HEK293 (cell line): ENCODE results near the gene ZNF473.

ENCODE experiments used
- SETDB1 ChIP-seq: IDR thresholded peaks from one replicate; pipeline ENCODE4 v1.6.1; 2017; ENCODE audit warnings: mild to moderate bottlenecking, low read length, moderate library complexity, mixed read lengths; ENCODE audit not compliant: insufficient read length
- ZNF121 ChIP-seq: fragments of 450-650 bp; formaldehyde crosslinking; IDR thresholded peaks from 2 replicates; pipeline ENCODE4 v1.5.1; 2016; ENCODE audit warnings: missing biosample characterization, missing genetic modification characterization
- TF ChIP-seq, protein P1 (sequence below): fragments of 450-650 bp; formaldehyde crosslinking; IDR thresholded peaks from 2 replicates; pipeline ENCODE4 v1.5.1; 2016; ENCODE audit warnings: missing biosample characterization, missing genetic modification characterization
- TF ChIP-seq, protein P2 (sequence below): fragments of 450-650 bp; formaldehyde crosslinking; IDR thresholded peaks from 2 replicates; pipeline ENCODE4 v1.5.1; 2016; ENCODE audit warnings: missing biosample characterization, missing genetic modification characterization
- TF ChIP-seq, protein P3 (sequence below): fragments of 450-650 bp; formaldehyde crosslinking; IDR thresholded peaks from 2 replicates; pipeline ENCODE4 v1.5.1; 2016; ENCODE audit warnings: missing biosample characterization, missing genetic modification characterization, low read depth
- TF ChIP-seq, protein P4 (sequence below): fragments of 450-650 bp; formaldehyde crosslinking; IDR thresholded peaks from 2 replicates; pipeline ENCODE4 v1.5.1; 2016; ENCODE audit warnings: missing biosample characterization, missing genetic modification characterization
- TF ChIP-seq, protein P5 (sequence below): fragments of 450-650 bp; formaldehyde crosslinking; IDR thresholded peaks from 2 replicates; pipeline ENCODE4 v1.5.1; 2016; ENCODE audit warnings: missing biosample characterization, missing genetic modification characterization, low read depth

GRCh38 chr19:49985871-49986270, 39.9 kb upstream of the ZNF473 start:
- TF ChIP-seq, protein P1, sequence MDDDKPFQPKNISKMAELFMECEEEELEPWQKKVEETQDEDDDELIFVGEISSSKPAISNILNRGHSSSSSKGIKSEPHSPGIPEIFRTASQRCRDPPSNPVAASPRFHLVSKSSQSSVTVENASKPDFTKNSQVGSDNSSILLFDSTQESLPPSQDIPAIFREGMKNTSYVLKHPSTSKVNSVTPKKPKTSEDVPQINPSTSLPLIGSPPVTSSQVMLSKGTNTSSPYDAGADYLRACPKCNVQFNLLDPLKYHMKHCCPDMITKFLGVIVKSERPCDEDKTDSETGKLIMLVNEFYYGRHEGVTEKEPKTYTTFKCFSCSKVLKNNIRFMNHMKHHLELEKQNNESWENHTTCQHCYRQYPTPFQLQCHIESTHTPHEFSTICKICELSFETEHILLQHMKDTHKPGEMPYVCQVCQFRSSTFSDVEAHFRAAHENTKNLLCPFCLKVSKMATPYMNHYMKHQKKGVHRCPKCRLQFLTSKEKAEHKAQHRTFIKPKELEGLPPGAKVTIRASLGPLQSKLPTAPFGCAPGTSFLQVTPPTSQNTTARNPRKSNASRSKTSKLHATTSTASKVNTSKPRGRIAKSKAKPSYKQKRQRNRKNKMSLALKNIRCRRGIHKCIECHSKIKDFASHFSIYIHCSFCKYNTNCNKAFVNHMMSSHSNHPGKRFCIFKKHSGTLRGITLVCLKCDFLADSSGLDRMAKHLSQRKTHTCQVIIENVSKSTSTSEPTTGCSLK (tag by site-specific recombination), result no peak
- TF ChIP-seq, protein P2, sequence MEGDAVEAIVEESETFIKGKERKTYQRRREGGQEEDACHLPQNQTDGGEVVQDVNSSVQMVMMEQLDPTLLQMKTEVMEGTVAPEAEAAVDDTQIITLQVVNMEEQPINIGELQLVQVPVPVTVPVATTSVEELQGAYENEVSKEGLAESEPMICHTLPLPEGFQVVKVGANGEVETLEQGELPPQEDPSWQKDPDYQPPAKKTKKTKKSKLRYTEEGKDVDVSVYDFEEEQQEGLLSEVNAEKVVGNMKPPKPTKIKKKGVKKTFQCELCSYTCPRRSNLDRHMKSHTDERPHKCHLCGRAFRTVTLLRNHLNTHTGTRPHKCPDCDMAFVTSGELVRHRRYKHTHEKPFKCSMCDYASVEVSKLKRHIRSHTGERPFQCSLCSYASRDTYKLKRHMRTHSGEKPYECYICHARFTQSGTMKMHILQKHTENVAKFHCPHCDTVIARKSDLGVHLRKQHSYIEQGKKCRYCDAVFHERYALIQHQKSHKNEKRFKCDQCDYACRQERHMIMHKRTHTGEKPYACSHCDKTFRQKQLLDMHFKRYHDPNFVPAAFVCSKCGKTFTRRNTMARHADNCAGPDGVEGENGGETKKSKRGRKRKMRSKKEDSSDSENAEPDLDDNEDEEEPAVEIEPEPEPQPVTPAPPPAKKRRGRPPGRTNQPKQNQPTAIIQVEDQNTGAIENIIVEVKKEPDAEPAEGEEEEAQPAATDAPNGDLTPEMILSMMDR (tag by site-specific recombination), result no peak
- TF ChIP-seq, protein P3, sequence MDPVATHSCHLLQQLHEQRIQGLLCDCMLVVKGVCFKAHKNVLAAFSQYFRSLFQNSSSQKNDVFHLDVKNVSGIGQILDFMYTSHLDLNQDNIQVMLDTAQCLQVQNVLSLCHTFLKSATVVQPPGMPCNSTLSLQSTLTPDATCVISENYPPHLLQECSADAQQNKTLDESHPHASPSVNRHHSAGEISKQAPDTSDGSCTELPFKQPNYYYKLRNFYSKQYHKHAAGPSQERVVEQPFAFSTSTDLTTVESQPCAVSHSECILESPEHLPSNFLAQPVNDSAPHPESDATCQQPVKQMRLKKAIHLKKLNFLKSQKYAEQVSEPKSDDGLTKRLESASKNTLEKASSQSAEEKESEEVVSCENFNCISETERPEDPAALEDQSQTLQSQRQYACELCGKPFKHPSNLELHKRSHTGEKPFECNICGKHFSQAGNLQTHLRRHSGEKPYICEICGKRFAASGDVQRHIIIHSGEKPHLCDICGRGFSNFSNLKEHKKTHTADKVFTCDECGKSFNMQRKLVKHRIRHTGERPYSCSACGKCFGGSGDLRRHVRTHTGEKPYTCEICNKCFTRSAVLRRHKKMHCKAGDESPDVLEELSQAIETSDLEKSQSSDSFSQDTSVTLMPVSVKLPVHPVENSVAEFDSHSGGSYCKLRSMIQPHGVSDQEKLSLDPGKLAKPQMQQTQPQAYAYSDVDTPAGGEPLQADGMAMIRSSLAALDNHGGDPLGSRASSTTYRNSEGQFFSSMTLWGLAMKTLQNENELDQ (tag by site-specific recombination), result no peak
- TF ChIP-seq, protein P4, sequence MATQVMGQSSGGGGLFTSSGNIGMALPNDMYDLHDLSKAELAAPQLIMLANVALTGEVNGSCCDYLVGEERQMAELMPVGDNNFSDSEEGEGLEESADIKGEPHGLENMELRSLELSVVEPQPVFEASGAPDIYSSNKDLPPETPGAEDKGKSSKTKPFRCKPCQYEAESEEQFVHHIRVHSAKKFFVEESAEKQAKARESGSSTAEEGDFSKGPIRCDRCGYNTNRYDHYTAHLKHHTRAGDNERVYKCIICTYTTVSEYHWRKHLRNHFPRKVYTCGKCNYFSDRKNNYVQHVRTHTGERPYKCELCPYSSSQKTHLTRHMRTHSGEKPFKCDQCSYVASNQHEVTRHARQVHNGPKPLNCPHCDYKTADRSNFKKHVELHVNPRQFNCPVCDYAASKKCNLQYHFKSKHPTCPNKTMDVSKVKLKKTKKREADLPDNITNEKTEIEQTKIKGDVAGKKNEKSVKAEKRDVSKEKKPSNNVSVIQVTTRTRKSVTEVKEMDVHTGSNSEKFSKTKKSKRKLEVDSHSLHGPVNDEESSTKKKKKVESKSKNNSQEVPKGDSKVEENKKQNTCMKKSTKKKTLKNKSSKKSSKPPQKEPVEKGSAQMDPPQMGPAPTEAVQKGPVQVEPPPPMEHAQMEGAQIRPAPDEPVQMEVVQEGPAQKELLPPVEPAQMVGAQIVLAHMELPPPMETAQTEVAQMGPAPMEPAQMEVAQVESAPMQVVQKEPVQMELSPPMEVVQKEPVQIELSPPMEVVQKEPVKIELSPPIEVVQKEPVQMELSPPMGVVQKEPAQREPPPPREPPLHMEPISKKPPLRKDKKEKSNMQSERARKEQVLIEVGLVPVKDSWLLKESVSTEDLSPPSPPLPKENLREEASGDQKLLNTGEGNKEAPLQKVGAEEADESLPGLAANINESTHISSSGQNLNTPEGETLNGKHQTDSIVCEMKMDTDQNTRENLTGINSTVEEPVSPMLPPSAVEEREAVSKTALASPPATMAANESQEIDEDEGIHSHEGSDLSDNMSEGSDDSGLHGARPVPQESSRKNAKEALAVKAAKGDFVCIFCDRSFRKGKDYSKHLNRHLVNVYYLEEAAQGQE, result no peak
- TF ChIP-seq ZNF121 (no peak), SETDB1 (no peak)
- TF ChIP-seq, protein P5, sequence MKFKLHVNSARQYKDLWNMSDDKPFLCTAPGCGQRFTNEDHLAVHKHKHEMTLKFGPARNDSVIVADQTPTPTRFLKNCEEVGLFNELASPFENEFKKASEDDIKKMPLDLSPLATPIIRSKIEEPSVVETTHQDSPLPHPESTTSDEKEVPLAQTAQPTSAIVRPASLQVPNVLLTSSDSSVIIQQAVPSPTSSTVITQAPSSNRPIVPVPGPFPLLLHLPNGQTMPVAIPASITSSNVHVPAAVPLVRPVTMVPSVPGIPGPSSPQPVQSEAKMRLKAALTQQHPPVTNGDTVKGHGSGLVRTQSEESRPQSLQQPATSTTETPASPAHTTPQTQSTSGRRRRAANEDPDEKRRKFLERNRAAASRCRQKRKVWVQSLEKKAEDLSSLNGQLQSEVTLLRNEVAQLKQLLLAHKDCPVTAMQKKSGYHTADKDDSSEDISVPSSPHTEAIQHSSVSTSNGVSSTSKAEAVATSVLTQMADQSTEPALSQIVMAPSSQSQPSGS (tag by site-specific recombination), result no peak
